Skin epidermis (tissue), 12 donors: ENCODE data around the gene FILIP1.

Experiments used
- H3K27ac ChIP-seq, 21 experiments: fragments of 200-600 bp; sonication (generic) in 11 of 21; one replicate each; pipeline ENCODE4 v1.5.0; 2020; ENCODE audit warnings: mild to moderate bottlenecking in 3 of 21, inconsistent platforms in 2 of 21, moderate library complexity in 2 of 21
- H3K4me3 ChIP-seq, 7 experiments: fragments of 200-600 bp; sonication (generic) in 2 of 7; one replicate each; pipeline ENCODE4 v1.5.0; 2020; ENCODE audit warnings: inconsistent platforms in 2 of 7, mild to moderate bottlenecking in 2 of 7, moderate library complexity in 1 of 7

FILIP1 gene

DNA sequence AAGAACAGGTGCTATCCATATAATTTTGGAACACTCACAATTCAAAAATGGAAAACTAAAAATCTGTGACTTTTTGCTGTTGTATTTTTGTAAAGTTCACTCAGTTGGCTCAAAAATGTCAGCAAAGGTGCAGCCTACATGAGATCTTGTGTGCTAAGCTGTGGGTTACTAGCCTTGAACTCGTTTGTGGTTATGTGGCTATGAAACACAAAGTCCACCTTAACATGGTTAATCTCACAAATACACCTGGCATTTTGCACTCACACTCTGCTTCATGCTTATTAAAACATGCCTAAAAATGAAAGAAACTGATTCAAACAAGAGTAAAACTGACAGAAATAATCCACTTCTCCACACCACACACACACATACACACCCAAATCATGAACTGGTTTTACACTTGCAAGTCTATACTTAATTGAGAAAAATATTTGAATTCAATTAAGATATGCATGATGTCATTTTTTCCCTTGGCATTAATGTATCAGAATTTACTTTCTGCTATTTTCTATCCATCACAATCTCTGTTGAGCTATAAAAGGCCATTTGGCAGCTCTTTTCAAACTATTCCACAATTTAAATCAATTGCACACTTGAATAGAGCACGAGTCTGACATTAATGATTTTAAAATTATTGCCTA is 186.1 kb downstream of the FILIP1 start:
- Histone ChIP-seq H3K27ac (no peak overlapping the region), H3K4me3 (no peak overlapping the region)

DNA sequence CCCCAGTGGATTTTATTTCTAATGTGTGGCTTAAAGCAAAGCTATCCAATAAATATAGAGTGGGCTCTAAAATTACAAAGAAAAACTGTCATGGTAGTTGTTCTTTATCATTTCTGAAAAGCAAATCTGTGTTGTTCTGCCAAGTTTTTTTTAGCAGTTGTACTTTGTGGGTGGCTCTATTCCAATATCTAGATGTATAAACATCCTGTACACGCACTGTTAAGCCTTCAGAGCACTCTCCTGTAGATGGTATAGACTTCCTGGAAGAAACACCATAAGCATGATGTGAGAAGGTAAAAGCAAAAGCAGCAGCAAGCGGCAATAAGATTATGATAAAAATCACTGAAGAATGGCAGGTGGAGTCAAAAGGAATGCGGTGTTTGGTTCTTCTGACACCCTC is 187.5 kb downstream of the FILIP1 start:
- H3K4me3 ChIP-seq, result no peak overlapping the region
- H3K27ac ChIP-seq, result no peak overlapping the region

DNA sequence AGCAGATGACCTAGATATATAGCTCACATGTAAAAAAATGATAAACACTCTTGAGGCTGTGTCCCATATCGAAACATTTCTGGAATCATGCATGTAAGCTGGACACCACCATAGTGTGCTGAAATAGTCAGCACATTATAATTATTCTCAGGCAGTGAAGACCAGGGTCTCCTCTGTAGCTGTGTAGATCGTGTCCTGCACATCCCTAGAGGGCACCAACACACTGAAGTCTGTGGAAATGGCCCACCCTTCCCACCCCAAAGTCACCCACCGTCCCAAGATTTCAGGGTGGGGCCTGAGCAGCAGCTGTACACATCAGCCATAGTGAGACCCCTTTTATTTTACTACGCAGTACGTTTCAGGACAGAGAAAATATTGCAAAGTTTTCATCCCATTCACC is 188.0 kb downstream of the FILIP1 start:
- no peak overlapping the region for H3K4me3 ChIP-seq
- no peak overlapping the region for H3K27ac ChIP-seq

DNA sequence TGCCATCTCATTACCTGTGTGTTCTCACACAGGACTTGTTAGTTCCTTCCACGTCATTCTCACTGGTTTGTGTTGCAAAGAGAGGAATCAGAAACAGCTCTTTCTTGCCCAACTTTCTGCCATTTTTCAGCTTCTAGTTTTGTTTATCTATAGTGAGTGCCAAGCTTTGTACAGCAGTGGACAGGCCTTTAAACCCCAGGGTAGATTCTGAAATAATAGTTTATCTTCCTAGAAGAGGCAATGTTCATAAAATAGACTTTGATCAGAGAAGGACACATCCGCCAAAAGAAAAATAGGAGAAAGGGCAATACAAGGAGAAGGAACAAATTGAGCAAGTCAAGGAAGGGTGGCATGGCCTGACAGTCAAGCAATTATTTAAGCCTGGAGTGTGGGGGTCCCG is 191.3 kb downstream of the FILIP1 start:
- H3K27ac ChIP-seq, result no peak overlapping the region

DNA sequence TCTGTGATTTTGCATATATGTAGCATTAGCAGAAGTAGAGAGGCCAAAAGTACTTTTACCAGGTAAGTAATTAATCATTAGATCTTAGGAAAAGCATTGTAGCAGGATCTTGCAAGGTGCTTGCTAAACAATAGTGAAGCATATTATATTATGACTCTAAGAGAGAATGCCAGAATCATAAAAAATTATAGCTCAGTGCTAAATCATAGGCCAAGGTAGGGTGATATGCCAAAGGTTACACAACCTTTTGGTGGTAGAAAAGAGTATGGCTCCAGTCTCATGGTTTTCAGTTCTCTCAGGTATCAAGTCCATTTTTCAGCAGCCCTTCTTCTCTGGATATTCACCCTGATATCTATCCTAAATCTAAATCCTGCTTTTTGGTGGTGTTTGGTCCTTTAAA is 192.1 kb downstream of the FILIP1 start:
- Histone ChIP-seq H3K27ac (no peak overlapping the region), H3K4me3 (no peak overlapping the region)

More for the DNA sequence above, 191.3 kb downstream of the FILIP1 start:
- no peak overlapping the region for H3K4me3 ChIP-seq

DNA sequence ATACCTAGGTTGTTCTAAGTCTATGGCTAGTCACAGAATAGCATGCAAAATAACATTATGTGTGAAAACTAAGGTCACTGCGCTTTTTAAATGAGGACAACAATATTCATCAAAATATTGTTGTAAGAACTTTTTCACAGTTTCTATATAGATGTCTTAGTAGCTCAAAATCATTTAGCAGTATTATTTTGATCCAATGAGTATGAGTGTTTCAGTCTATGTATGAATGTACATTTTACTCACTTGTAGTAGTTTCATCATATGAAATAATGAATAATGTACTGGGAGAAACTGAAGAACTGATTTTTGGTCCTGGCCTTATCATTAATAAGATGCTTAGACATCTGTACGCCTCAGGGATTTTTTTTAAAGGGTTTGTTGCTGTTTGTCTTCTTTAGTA is 192.5 kb downstream of the FILIP1 start:
- H3K4me3 ChIP-seq, result no peak overlapping the region
- H3K27ac ChIP-seq, result no peak overlapping the region

DNA sequence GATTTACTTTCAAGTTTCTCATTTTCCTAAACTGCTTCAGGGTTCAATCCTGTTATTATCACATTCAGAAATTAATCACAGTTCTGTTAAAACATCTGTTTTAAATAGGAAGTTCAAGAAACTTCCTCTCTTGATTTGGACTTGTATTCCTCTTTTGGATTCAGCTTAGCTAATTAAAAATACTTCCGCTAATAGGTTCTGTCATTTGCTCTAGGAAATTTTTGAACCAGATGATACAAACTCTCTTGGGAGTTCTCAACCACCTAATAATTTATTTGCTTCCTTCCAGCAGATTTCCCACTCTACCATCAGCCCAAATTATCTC is 193.1 kb downstream of the FILIP1 start:
- H3K27ac ChIP-seq, result no peak overlapping the region
- H3K4me3 ChIP-seq, result no peak overlapping the region

DNA sequence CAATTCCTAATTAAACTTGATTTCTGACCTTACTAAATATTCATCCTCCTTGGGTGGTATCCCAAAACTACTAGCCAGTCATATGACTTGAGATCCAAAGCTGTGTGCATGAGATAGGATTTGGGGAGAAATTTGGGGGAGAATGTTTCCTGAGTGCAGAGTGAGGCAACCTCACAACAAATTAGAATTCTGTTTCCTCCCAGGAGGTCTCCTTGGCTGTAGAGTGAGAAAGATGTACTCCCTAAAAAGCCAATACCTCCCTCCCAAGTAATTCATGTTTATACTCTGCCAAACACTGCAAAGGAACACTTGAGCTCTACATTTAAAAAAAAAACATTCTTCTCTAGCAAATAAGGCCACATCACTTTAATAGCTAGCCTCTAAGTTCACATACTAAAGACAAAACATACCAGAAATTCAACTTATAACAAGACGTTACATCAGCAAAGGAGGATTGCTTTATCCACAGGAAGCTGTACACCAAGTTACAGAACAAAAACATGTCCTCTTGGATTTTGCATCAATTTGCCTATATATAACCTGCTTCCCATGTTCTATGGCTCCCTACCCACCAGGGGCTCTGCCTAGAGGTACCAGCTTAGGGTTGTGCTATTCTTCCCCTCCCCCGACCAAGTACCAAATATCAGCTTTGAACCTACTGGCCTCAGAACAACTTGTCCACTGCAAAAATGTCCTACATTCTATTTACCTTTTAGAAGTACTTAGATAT is 193.6 kb downstream of the FILIP1 start:
- no peak overlapping the region for H3K27ac ChIP-seq
- H3K4me3 ChIP-seq, result no peak overlapping the region

DNA sequence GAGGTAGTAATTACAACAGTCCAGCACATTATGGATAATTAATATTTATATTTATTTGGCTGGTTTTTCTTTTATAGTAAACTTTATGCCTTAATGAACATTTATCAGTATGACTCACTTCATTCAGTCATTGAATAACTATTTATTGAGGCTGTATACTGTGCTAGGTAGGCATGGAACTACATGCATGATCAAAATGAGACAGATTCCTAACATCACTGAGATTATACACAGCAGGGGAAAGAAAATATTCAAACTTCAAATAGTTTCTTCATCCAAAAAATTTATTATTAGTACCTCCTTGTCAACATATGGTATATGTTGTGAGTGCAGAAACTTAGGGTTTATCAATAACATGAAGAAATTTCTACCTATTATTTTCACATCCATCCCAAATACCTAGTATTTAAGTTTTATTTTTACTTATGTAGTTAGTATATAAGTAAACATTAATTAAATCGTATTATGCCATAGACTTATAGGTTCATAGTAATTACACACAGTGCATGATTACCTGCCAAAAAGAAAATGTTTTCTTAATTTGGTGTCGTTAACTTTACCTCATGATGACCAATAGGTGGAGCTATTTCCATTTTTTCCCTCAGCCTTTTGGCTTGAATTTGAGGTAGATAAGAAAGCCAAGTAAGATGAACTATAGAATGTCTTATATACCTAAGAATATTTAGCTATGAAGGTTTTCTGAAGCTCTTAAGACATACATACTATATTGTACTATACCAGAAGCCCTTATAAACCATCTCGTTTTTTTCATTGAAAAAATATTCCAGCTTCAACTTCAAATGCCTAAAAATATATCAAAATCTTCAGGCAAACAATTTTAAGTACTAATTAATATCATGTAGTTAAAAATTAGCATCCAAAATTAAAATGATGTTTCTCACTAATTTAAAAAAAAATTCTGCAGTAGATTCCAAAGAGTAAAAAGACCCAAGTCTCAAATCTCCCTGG is 196.5 kb downstream of the FILIP1 start:
- no peak overlapping the region for H3K4me3 ChIP-seq
- H3K27ac ChIP-seq, result no peak overlapping the region

DNA sequence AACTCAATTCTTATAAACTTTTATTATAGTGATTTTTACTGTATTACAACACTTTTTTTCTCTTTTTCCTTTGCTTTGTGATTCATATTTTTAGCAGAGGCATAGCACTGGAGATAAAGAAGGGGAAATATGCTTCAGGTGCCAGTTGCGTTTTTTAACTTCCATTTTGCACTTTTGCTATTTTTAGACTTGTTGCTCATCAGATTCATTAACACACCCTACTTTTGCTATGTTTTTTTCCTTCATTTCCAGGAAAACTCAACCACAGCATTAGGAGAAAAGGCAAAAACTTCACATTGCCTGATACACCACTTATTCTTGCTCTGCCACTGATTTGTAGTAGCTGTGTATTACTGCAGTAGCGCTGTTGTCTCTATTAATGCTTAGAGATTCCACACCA is 201.0 kb downstream of the FILIP1 start:
- Histone ChIP-seq H3K27ac (no peak overlapping the region), H3K4me3 (no peak overlapping the region)

DNA sequence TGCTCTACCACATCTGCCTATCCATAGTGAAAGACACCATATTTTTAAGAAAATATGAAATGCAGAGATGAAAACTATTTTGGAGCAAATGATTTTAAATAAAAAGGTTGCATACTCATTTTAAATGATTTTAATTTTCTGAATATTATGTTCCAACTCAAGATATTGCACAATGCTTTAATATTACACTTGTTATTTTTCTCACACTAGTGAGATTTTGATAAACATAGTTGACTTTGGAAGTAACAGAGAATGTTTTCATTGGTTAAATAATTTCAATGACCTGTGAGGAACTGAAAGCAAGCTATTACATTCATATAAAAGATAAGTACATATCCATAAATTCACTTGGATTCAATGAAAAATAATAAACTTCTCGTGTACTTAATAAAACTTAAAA is 201.9 kb downstream of the FILIP1 start:
- Histone ChIP-seq H3K27ac (no peak overlapping the region), H3K4me3 (no peak overlapping the region)

DNA sequence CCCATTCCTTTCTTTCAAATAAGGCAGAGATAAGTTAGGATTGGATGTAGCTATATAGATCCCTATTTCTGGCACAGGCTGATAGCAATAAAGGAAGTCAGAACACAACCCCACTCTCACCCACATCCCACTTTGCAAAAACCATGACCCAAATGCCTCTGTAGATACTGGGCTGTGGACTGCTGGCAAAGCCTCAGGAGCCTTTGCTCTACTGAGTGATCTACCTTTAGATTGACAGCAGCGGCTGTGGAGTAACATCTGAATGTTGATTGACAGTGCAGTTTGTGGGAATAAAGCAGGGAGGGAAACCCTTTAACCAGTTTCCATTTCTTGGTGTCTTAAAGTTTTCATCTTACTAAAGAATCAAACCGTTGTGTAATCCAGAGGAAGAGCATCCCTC is 202.3 kb downstream of the FILIP1 start:
- Histone ChIP-seq H3K27ac (no peak overlapping the region), H3K4me3 (no peak overlapping the region)

DNA sequence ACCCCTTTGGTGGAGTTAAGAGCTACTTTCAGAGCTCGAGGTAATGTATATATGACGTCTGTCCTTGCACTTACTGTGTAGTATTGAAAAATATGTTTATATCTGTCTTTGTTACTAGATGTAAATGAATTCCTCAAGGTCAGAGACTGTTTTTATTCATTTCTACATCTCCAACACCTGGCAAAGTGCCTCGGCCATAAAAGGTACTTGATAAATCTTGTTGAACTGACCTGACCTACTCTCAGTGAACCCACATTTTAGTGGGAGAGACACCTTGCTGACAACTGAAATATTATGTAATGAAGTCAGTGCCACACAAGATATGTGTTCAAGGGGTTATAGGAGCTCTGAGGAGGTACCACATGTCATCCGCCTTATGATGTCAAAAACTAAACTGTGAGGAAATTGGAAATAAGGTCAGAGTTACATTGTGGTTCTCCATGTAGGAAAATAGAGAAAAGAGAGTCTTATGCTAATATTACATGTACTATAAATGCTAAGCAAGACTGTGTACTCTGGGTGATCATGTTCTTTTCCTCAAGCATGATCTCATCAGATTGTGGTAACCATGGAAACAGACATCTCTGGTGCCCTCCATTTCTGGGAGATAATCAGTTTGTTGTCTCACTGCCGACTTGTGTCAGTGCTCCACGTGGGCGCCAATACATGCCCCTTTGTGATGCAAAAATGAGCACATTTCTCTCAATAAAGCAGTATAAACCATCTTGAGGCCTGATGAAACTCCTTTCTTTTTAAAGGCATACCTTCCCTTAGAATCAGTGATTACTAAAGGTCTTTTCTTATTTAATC is 203.3 kb downstream of the FILIP1 start:
- Histone ChIP-seq H3K4me3 (no peak overlapping the region), H3K27ac (no peak overlapping the region)

DNA sequence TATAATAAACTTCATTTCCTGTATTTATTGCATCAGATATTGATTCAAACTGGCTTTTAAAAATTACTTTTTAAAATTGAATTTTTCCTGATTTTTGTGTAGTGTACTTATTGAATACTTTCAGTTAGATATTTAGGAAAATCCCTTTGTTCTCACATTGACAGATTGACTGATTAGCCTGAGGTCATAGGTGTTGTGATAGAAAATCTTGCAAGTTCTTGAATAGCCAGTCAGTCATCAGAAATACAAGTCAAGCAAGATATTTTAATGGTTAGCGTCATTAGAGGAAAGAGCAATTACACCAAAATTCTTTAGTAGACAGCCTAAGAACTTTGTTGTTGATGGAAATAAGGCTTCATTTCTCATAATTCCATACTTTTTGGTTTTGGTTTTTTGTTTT is 205.6 kb downstream of the FILIP1 start:
- no peak overlapping the region for H3K4me3 ChIP-seq
- H3K27ac ChIP-seq, result peak overlapping the region in 1 of 21 experiments; percentile 13

DNA sequence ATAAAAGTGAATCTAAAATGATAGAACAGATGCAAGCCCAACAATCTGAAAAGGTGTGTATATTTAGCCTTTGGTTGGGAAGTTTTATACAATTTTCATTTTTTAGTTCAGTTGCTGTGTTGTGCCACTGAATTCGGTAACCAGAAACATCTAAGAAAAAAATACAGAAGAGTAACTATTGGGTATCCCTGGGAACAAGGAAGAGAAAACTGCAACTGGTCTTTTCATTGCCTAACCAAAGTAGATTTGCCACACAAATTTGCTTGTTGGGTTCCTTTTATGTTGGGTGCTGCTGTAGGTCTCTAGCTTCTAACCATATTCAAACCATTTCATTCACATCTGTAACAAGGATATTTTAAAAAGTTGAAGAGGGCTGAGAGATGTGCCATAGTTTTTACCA is 206.2 kb downstream of the FILIP1 start:
- H3K4me3 ChIP-seq, result no peak overlapping the region
- H3K27ac ChIP-seq, result peak overlapping the region in 1 of 21 experiments; percentile 13

DNA sequence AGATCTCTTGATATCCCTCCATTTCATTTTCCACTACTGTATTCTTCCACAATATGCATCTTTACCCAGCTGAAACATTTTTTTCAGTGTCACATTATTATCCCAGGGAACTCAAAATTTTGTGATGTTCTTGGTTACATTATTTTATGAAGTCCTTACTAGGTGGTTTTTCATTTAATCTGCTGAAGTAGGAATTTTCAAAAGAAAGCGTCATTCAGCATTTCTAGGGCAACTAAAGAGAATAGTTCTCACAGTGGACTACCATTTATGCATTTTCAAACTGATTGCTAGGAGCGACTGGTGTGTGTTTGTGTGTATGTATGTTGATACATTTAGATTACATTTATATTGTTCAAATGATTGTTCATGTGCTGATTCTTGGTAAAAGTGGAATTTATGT is 206.6 kb downstream of the FILIP1 start:
- Histone ChIP-seq H3K4me3 (no peak overlapping the region), H3K27ac (no peak overlapping the region)

DNA sequence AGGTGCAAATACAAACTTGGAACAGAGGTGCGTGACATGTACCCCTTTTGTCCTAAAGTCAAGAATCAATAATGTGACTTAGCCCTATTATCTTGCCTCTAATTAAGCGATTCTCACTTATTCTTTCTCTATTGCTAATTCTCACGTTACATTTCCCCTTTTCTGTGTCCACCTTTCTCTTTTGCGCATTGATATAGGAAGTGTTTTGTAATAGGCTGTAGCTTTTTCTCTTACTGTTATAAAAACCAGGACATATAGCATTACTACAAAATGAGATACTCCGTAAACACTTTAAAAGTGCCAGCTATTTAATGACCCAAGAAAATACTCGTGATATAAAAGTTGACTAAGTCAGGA is 208.3 kb downstream of the FILIP1 start:
- H3K27ac ChIP-seq, result peak overlapping the region in 20 of 21 experiments; percentile 76 to 96 (median 86)
- H3K4me3 ChIP-seq, result peak overlapping the region; percentile 54 to 90 (median 82)

DNA sequence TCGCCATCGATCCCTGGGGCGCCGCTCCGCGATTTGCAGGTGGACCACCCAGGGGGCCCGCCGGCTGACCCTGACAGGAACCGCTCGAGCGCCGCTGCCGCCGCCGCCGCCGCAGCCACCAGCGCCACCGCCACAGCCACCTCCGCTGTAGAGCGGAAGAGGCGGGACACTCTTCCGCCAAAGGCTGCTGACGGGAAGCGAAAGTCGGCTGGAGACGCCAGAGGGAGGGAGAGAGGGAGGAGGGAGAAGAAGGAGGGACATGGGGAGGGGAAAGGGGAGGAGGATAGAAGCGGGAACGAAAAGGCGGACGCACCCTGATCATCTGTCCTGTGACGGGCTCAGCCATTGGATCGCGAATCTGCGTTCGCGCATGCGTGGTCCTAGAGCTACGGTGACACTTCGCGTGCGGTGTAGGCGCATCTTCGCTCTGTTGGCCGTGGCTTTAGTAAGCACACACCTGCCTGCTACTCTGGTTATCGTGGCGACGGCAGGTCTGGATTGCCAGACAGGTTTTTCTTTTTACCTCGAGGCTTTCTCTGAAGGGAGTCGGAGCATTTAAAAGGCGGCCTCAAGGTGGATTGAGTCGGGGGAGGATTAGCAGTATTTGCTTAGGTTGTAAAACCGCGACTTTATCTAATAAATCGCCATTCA is 208.8 kb downstream of the FILIP1 start, which contains the start of gene TMEM30A:
TSS of gene TMEM30A (minus strand) at position 161 of the 651 bp plus-strand sequence. CDS start at position 7, 154 bp downstream.
- Histone ChIP-seq H3K4me3 (peak within 1 kb of the TSS; percentile 54 to 90 (median 82)), H3K27ac (peak within 1 kb of the TSS; percentile 20 to 96 (median 91))
